HAP-1 (cell line): ENCODE data around the gene OR4K1.

Source experiments
- DNase-seq, 2 experiments: peaks; one replicate each; pipeline ENCODE4 v3.0.0-alpha.2; 2016 to 2020; ENCODE audit warnings: low spot score in 2 of 2
- H3K27me3 ChIP-seq: fragments of 250-450 bp; sonication (Bioruptor Pico); 2 replicates; pipeline ENCODE4 v1.5.1; 2020; ENCODE audit warnings: low read depth, mild to moderate bottlenecking, moderate library complexity
- H3K36me3 ChIP-seq: fragments of 250-450 bp; sonication (Bioruptor Pico); replicated peaks from 2 replicates; pipeline ENCODE4 v1.5.1; 2020; ENCODE audit warnings: mild to moderate bottlenecking
- H3K4me1 ChIP-seq: fragments of 250-450 bp; sonication (Bioruptor Pico); 2 replicates; pipeline ENCODE4 v1.5.1; 2020; ENCODE audit warnings: mild to moderate bottlenecking
- H3K4me3 ChIP-seq: fragments of 250-450 bp; sonication (Bioruptor Pico); 2 replicates; pipeline ENCODE4 v1.5.1; 2020; ENCODE audit warnings: mild to moderate bottlenecking, moderate library complexity
- H3K9me3 ChIP-seq: fragments of 250-450 bp; sonication (Bioruptor Pico); 2 replicates; pipeline ENCODE4 v1.5.1; 2020; ENCODE audit warnings: mild to moderate bottlenecking, moderate library complexity
- in situ Hi-C: fragments of 300-500 bp; cut with MboI; formaldehyde crosslinking; loops from 3 replicates; pipeline ENCODE4 v1.14.3; 2020; ENCODE audit warnings: low sequenced_read_pairs, inconsistent platforms, mixed read lengths

OR4K1 gene, protein sequence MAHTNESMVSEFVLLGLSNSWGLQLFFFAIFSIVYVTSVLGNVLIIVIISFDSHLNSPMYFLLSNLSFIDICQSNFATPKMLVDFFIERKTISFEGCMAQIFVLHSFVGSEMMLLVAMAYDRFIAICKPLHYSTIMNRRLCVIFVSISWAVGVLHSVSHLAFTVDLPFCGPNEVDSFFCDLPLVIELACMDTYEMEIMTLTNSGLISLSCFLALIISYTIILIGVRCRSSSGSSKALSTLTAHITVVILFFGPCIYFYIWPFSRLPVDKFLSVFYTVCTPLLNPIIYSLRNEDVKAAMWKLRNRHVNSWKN

DNA sequence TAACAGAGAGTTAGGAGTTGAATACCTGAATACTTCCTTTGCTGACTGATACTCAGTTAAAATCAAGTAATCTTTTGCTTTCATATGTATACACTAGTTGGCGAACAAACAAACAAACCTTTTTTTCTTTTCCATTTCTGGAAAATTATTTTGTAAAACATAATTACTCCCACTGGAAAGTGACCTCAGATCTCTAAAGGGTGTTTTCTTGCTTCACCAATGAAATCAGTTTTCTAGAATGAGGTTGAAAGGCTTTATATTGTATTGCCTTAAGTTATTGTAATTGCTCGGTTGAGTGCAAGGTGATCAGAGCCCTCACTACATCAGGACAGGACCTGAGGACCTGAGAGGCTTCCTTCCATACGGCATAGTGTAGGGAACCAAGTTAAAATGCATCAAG lies at the start of gene OR4K1:
TSS of gene OR4K1 (plus strand) at position 301 of the 400 bp plus-strand sequence. CDS start 4,750 bp downstream, outside the sequence.
- no peaks in the 10 kb centered on the region for H3K27me3 ChIP-seq
- in situ Hi-C loops: no loop called here
- no peaks in the 10 kb centered on the region for H3K4me1 ChIP-seq
- no peak within 1 kb of the TSS for H3K4me3 ChIP-seq
- H3K36me3 ChIP-seq: no peaks in the 10 kb centered on the region
- no peak for DNase-seq
- peaks cover 17% of the 10 kb centered on the region for H3K9me3 ChIP-seq

DNA sequence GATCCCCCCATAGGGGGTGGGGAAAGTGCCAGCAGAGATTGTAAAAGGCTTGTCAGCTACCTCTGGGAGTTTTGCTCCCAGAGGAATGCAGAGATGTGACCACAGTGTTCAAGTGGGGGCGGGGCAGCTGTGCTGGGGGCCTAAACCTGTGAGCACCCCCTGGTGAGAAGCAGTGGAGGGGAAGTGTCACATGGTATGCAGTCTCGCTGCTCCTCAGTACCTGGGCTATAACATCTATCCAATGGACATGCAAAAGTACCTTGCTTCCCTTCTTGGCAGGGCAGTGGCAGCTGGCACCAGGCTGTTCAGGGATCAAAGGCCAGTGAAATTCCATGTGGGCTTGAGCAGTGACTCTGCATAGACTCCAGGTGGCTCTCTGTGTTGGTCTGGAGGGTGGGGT lies 35.4 kb upstream of the OR4K1 start:
- in situ Hi-C loops: no loop called here
- H3K9me3 ChIP-seq: peaks cover 44% of the 10 kb centered on the region

DNA sequence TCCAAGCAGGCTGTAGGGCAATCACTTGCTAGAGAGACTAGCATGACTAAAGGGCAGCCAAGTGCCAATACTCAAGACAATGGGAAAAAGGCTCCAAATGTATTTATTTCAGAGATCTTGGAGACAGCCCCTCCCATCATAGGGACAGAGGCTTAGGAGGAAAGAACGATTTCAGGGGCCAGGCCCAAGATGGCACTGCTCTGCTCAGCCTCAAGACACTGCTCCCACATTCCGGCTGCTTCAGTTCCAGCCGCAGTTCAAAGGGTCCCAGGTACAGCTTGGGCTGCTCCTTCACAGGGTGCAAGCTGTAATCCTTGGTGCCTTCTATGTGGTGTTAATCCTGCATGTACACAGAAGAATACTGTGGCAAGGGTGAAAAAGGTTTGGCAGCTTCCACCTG lies 29.7 kb upstream of the OR4K1 start:
- no peaks in the 10 kb centered on the region for H3K27me3 ChIP-seq
- no peaks in the 10 kb centered on the region for H3K36me3 ChIP-seq
- H3K9me3 ChIP-seq: peaks cover 16% of the 10 kb centered on the region
- no peaks in the 10 kb centered on the region for H3K4me1 ChIP-seq
- DNase-seq: no peak
- H3K4me3 ChIP-seq: no peak overlapping the region
- in situ Hi-C loops: no loop called here

More for the DNA sequence above, 35.4 kb upstream of the OR4K1 start:
- H3K36me3 ChIP-seq: no peaks in the 10 kb centered on the region
- H3K27me3 ChIP-seq: no peaks in the 10 kb centered on the region
- no peak overlapping the region for H3K4me3 ChIP-seq
- DNase-seq: no peak
- H3K4me1 ChIP-seq: no peaks in the 10 kb centered on the region

DNA sequence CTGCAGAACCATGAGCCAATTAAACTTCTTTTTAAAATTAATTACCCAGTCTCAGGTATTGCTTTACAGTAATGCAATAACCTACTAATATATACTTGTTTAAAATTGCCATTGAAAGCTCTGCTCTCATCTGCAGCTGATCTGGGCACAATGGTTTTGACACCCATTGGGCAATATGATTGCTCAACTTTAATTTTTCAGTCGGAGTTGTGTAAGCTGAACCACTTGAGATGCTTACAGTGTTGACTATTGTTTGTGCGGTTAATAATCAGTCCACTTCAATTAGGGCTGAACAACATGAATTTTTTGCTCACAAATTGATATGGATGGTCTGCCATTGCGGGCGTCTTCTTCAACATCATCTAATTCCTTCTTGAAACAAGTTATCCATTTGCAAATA lies 28.3 kb upstream of the OR4K1 start:
- no peaks in the 10 kb centered on the region for H3K36me3 ChIP-seq
- in situ Hi-C loops: no loop called here
- no peaks in the 10 kb centered on the region for H3K4me1 ChIP-seq
- DNase-seq: no peak
- H3K27me3 ChIP-seq: no peaks in the 10 kb centered on the region
- H3K4me3 ChIP-seq: no peak overlapping the region
- H3K9me3 ChIP-seq: peaks cover 8% of the 10 kb centered on the region; the same call in 1 of the 2 replicates

DNA sequence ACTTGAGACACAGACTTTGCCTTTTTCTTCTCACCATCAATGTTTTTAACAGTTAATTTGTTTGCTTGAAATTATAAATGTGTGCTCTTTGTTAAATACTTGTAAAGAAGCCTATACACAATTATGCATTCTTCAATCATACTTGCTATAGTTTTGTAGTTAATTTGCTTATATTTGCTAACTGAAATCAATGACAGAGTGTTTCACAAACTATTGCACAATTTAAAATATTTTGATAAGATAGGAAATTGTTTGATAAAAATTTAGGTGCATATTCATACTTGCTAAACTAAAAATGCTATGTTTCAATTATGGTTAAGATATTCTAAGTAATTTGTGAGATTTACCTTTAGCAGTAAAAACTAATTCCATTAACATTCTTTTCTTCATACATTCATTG lies 24.1 kb upstream of the OR4K1 start:
- Histone ChIP-seq H3K4me1 (no peaks in the 10 kb centered on the region), H3K36me3 (no peaks in the 10 kb centered on the region), H3K9me3 (peaks cover 5% of the 10 kb centered on the region; the same call in 1 of the 2 replicates), H3K4me3 (no peak overlapping the region), H3K27me3 (no peaks in the 10 kb centered on the region)
- in situ Hi-C loops: no loop called here
- no peak for DNase-seq

DNA sequence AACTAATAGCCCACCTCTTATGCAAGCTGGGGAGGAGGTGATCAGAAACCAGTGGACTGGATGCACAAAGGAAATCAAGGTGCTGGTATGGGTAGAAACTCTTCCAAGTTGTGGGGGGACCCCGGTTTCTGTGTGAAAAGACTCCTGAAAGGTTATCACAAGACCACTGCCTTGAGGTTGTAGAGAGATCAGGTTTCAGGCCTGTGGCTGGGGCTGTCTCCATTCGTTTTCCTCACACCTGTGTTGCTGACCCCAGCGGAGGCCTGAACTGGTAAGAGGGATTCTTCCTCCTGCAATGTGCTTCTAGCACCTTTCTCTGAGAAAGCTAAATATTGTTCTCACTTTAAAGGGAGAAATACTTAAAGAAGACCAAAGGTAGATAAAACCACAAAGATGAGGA lies 19.6 kb upstream of the OR4K1 start:
- no peaks in the 10 kb centered on the region for H3K27me3 ChIP-seq
- DNase-seq: no peak
- H3K9me3 ChIP-seq: peaks cover 6% of the 10 kb centered on the region; the same call in 1 of the 2 replicates
- in situ Hi-C loops: no loop called here
- no peaks in the 10 kb centered on the region for H3K4me1 ChIP-seq
- no peaks in the 10 kb centered on the region for H3K36me3 ChIP-seq
- H3K4me3 ChIP-seq: no peak overlapping the region

DNA sequence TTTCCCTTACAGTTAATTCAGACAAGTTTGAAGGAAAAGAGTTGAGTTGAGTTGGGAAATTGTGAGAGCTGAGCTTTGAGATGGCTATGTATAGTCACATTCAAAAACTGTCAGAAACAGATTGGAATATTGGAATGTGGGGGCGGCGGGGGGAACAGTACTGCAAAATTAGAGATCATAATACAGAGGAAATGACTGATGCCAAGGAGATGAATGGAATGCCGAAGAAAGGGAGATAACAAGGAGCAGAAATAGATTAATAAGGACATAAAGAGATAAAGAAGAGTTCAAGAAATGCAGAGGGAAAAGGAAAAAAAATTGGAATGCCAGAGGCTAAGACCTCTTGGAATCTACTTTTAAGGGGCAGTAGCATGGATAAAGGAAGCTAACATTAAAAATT lies 13.5 kb upstream of the OR4K1 start:
- H3K27me3 ChIP-seq: no peaks in the 10 kb centered on the region
- H3K4me1 ChIP-seq: no peaks in the 10 kb centered on the region
- H3K36me3 ChIP-seq: no peaks in the 10 kb centered on the region
- no peak for DNase-seq
- H3K4me3 ChIP-seq: no peak overlapping the region
- peaks cover 12% of the 10 kb centered on the region for H3K9me3 ChIP-seq
- in situ Hi-C loops: no loop called here

DNA sequence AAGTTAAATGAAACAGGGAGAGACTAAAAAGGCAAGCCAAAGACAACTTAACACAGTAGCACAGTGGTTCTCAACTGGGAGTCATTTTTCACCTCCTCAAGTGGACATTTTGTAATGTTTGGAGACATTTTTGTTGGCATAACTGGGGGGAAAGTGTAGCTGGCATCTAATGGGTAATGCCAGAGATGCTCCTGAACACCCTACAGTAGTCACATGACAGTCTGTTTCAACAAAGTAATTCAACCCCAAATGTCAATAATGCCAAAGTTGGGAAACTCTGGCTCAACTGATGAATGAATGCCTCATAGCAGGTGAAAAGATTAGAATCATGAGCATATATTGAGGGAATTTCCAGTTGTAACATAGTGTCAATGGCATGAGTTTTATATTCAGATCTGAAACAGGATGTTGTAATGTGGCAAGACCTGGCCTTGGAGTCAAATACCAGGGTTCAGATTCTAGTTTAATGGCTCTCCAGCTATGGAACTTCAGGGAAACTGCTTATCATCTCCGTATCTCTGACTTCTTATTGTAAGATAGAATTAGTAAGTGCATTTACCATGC lies 12.7 kb upstream of the OR4K1 start:
- Histone ChIP-seq H3K27me3 (no peaks in the 10 kb centered on the region), H3K9me3 (peaks cover 9% of the 10 kb centered on the region), H3K4me3 (no peak overlapping the region), H3K4me1 (no peaks in the 10 kb centered on the region), H3K36me3 (no peaks in the 10 kb centered on the region)
- DNase-seq: no peak
- in situ Hi-C loops: no loop called here

DNA sequence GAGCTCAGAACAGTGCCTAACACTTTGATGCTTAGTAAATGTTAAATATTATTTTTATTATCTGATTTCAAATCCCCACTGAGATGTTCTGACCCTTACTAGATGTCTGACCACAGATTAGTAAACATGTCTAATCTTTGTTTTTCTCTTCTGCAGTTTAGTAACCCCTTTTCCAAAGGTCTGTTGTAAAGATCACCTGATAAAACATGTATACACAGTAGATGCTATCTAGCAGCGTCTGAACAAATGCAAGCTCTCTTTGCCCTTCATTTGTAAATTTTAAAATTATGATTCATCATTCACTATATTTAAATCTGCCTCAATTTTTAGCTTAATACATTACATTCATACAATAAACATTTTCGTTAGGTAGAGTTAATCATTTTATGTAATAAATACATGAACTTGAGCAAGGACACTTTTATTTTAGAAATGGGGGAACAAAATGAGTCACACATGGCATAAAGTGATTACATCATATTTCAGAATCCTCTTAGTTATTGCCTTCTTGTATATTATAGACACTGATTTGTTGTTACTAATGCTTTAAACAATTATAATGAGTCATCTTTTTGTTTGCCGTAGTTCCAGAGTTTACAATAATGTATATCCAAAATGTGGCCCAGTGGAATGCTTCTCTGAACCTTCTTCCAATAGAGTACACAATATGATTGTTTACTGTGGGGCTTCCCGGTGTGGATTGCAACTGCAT lies 12.0 kb upstream of the OR4K1 start:
- in situ Hi-C loops: no loop called here
- no peak for DNase-seq
- no peak overlapping the region for H3K4me3 ChIP-seq
- no peaks in the 10 kb centered on the region for H3K36me3 ChIP-seq
- H3K9me3 ChIP-seq: peaks cover 9% of the 10 kb centered on the region
- H3K4me1 ChIP-seq: no peaks in the 10 kb centered on the region
- H3K27me3 ChIP-seq: no peaks in the 10 kb centered on the region

DNA sequence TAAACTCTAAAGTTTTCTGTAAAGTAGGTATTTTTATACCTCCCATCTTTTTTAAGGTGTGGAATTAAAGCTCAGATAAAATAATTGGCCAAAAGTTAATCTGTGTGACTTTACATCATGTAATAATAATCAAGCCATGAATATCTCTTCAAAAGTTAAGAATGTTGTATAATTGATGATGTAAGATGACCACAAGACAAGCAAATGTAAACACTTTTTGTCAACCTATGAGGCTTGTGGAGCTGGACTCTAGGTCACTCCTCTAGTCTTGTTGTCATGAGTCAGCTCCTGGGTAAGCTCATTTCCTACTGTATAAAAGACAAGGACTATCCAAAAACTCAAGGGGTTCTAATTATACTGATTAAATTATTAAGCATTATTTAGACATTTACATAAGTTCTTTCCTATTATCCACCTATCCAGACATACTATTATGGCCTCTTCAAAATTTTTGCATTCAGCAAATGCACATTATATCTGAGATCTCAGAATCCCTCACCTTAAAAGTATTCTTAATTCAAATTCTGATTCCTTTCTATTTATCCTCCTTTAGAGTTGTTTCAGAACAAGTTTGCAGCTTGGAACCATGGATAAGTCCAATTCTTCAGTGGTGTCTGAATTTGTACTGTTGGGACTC lies 10.6 kb upstream of the OR4K1 start, which contains the start of gene OR4K5:
TSS of gene OR4K5 (plus strand) at position 587 of the 637 bp plus-strand sequence. CDS start at position 587, 0 bp downstream.
- Histone ChIP-seq H3K4me3 (no peak within 1 kb of the TSS), H3K27me3 (no peaks in the 10 kb centered on the region), H3K9me3 (peaks cover 13% of the 10 kb centered on the region), H3K4me1 (no peaks in the 10 kb centered on the region), H3K36me3 (no peaks in the 10 kb centered on the region)
- no peak for DNase-seq
- in situ Hi-C loops: no loop called here

DNA sequence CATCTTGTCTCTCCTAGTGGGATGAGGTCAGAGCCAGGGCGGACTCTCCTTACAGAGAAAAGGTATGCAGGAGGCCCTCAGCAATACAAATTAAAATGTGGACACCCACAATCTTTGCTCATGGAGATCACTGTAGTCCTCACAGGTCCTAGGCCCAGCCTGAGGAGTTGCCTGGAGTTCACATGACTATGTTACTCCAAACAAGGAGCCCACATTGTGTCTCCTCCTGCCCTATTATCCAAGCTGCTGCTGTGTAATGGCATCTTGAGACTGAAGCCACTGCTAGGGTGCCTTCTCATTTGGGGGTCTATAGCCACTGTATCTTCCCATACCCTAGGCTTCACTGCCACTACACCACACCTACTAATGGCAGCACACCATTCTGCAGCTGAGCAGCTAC lies 11.0 kb downstream of the OR4K1 start:
- no peaks in the 10 kb centered on the region for H3K36me3 ChIP-seq
- no peak for DNase-seq
- H3K4me1 ChIP-seq: no peaks in the 10 kb centered on the region
- H3K27me3 ChIP-seq: no peaks in the 10 kb centered on the region
- peaks cover 7% of the 10 kb centered on the region; the same call in 1 of the 2 replicates for H3K9me3 ChIP-seq
- no peak overlapping the region for H3K4me3 ChIP-seq
- in situ Hi-C loops: no loop called here

DNA sequence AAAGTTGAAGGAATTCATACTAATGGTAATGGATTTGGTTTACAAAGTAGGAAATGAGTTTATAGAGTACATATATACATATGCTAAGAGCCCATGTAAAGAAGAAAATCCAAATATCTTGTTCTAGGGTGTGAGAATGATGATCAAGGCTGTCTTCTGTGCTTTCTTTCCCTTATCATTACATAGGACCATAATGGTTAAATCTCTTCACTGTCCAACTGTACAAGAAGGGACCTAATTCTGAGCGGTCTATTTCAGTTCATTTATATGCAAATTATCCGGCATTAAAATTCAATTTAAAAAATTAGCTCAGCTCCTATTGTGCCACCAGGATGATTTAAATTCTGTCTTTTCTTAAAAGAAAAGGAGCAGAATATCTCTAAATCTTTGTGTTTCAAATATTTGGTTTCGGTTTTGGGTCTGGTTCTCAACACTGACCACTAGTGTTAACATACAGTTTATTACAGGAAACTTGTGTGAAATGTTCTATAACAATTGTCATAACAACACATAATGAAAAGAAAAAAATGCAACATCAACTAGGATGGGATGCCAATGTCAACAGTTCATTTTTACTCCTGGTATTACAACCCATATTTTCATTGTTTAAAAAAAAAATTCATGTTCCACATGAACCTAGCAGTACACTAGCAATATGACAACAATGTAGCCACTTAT lies 16.8 kb downstream of the OR4K1 start:
- H3K36me3 ChIP-seq: no peaks in the 10 kb centered on the region
- H3K4me3 ChIP-seq: no peak overlapping the region
- peaks cover under 1% of the 10 kb centered on the region for H3K9me3 ChIP-seq
- H3K4me1 ChIP-seq: no peaks in the 10 kb centered on the region
- no peaks in the 10 kb centered on the region for H3K27me3 ChIP-seq
- in situ Hi-C loops: no loop called here
- DNase-seq: no peak

DNA sequence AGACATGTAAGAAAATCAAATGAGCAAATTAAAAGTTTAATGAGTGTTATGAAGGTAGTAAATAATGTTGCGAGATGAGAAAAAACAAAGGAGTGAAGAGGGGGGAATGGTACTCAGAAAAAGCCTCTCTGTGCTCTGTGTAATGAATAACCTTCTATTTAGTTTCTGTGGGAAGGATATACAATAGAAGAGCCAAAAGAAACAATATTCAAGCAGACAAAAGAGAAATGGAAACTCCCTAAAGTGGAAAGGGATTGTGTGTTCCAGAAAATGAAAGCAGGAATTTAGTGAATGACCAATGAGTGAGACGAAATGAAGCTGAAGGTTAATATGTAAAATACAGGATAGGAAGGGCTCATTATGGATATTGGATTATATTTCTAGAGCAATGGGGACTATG lies 18.5 kb downstream of the OR4K1 start:
- Histone ChIP-seq H3K36me3 (no peaks in the 10 kb centered on the region), H3K4me3 (no peak overlapping the region), H3K4me1 (no peaks in the 10 kb centered on the region), H3K9me3 (peaks cover 3% of the 10 kb centered on the region; the same call in 1 of the 2 replicates), H3K27me3 (no peaks in the 10 kb centered on the region)
- no peak for DNase-seq
- in situ Hi-C loops: no loop called here
